Measurements from ENCODE around the gene PRSS33. TPM values are rescaled to one million over a fixed set of nuclear protein-coding genes. Genes with fewer than 3 reads are reported as not detected.

PRSS33 gene
- total and polyA plus RNA-seq, 12 donors: 0.60 TPM; not detected in 11

GRCh38 chr16:2827374-2827791 lies 40.0 kb upstream of the PRSS33 start:
- no peak for DNase-seq
- intact Hi-C loops (cut with DNase I): no loop called here
- Histone ChIP-seq H3K4me3 (no peak overlapping the region), H3K36me3 (no peaks in the 10 kb centered on the region), H3K4me1 (peaks cover 0 to 10% (median 0%) of the 10 kb centered on the region in 9 donors), H3K27me3 (peaks cover 0 to 54% (median 27%) of the 10 kb centered on the region in 7 donors), H3K27ac (no peak overlapping the region), H3K9me3 (no peaks in the 10 kb centered on the region)
- no peak for TF ChIP-seq CTCF (IDR thresholded peaks at IDR 0.05)
- no peak for ATAC-seq
- WGBS, 2 donors: 70 to 72% methylated on average over 15 of the region's 15 CpGs

- H3K36me3 ChIP-seq: no peaks in the 10 kb centered on the region
- intact Hi-C loops (cut with DNase I): no loop called here
Measured at GRCh38 chr16:2826591-2827373, 39.4 kb upstream of the PRSS33 start.

DNA sequence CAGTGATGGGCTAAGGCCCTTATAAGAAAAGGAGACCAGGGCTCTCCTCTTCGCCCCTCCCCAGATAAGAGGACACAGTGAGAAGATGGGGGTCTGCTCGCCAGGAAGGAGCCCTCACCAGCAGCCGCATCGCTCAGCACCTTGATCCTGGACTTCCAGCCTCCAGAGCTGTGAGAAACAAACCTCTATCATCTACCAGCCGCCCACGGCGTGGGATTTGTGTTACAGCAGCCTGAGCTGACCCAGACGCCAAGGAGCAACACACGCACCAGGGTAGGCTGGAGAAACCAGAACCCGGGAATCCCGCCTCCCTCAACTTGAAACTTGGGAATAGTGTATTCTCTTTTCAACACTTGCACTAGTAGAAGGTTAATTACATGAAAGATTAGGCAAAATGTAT lies 38.5 kb upstream of the PRSS33 start:
- WGBS, 2 donors: 76% methylated on average over 11 of the region's 11 CpGs
- H3K27ac ChIP-seq: no peak overlapping the region
- H3K9me3 ChIP-seq: no peaks in the 10 kb centered on the region
- DNase-seq (no peak), ATAC-seq (no peak)
- H3K4me1 ChIP-seq: peaks cover 0 to 10% (median 0%) of the 10 kb centered on the region in 9 donors
- H3K27me3 ChIP-seq: peaks cover 0 to 41% (median 23%) of the 10 kb centered on the region in 7 donors
- intact Hi-C loops (cut with DNase I): no loop called here
- no peaks in the 10 kb centered on the region for H3K36me3 ChIP-seq
- no peak for TF ChIP-seq CTCF (IDR thresholded peaks at IDR 0.05)
- H3K4me3 ChIP-seq: no peak overlapping the region

More at GRCh38 chr16:2826591-2827373, 39.4 kb upstream of the PRSS33 start:
- Histone ChIP-seq H3K9me3 (no peaks in the 10 kb centered on the region), H3K4me3 (no peak overlapping the region), H3K27ac (no peak overlapping the region), H3K27me3 (peaks cover 0 to 48% (median 23%) of the 10 kb centered on the region in 7 donors), H3K4me1 (peaks cover 0 to 10% (median 0%) of the 10 kb centered on the region in 9 donors)
- ATAC-seq (no peak), DNase-seq (no peak)
- TF ChIP-seq CTCF (IDR thresholded peaks at IDR 0.05): no peak
- WGBS, 2 donors: 71 to 74% methylated on average over 19 of the region's 19 CpGs

GRCh38 chr16:2825049-2825742 lies 37.8 kb upstream of the PRSS33 start:
- intact Hi-C loops (cut with DNase I): no loop called here
- 77 to 79% methylated on average over 26 of the region's 26 CpGs for WGBS, 2 donors
- Histone ChIP-seq H3K4me1 (peaks cover 0 to 7% (median 0%) of the 10 kb centered on the region in 9 donors), H3K4me3 (no peak overlapping the region), H3K27ac (no peak overlapping the region), H3K27me3 (peaks cover 0 to 39% (median 19%) of the 10 kb centered on the region in 7 donors), H3K36me3 (no peaks in the 10 kb centered on the region), H3K9me3 (no peaks in the 10 kb centered on the region)
- ATAC-seq: no peak
- no peak for DNase-seq
- TF ChIP-seq CTCF (IDR thresholded peaks at IDR 0.05): no peak

All from heart right ventricle (tissue), 16 donors.